Stomach (tissue), 9 donors: ENCODE measurements around the gene ARHGEF2. TPM values are rescaled to one million over a fixed set of nuclear protein-coding genes. Genes with fewer than 3 reads are reported as not detected.

Experiments used
- DNase-seq, 2 donors: peaks; one replicate each; pipeline versions ENCODE4 v3.0.0 to v3.0.0-alpha.2; 2013 to 2019
- H3K27ac ChIP-seq, 5 donors: fragments of 200-600 bp in 4 of 5; sonication (generic) in 4 of 5; one replicate each; pipeline ENCODE4 v1.5.1; 2013 to 2019; ENCODE audit warnings: mild to moderate bottlenecking in 1 of 5, moderate library complexity in 1 of 5
- H3K27me3 ChIP-seq, 3 donors: fragments of 200-600 bp; sonication (generic); one replicate each; pipeline ENCODE4 v1.5.1; 2017 to 2019; ENCODE audit warnings: mixed run types in 1 of 3
- H3K36me3 ChIP-seq, 4 donors: fragments of 200-600 bp; sonication (generic); 1 replicate in 3 of 4; 2 replicates in 1 of 4; pipeline ENCODE4 v1.5.1; 2016 to 2019
- H3K4me1 ChIP-seq, 4 donors: fragments of 200-600 bp; sonication (generic); one replicate each; pipeline ENCODE4 v1.5.1; 2016 to 2019
- H3K4me3 ChIP-seq, 4 donors: fragments of 200-600 bp; sonication (generic) in 3 of 4; one replicate each; pipeline ENCODE4 v1.5.1; 2016 to 2019; ENCODE audit warnings: mild to moderate bottlenecking in 1 of 4
- H3K9me3 ChIP-seq, 4 donors: fragments of 200-600 bp; sonication (generic); one replicate each; pipeline ENCODE4 v1.5.1; 2016 to 2019
- EP300 ChIP-seq: sonication (generic); formaldehyde crosslinking; IDR thresholded peaks from one replicate; pipeline ENCODE4 v1.6.1; 2017; ENCODE audit warnings: antibody characterized with exemption
- POLR2A ChIP-seq, 4 donors: fragments of 450-650 bp; IDR thresholded peaks; one replicate each; pipeline ENCODE4 v1.6.1; 2016; ENCODE audit warnings: antibody characterized with exemption in 4 of 4, control low read depth in 2 of 4, mild to moderate bottlenecking in 1 of 4, moderate library complexity in 1 of 4
- POLR2AphosphoS5 ChIP-seq, 3 donors: sonication (generic); formaldehyde crosslinking; IDR thresholded peaks; one replicate each; pipeline ENCODE4 v1.6.1; 2016; ENCODE audit warnings: antibody characterized with exemption in 3 of 3
- WGBS, 5 donors: extraction: QIAGEN DNeasy Blood & Tissue Kit in 3 of 5; methylation state at CpG; one replicate each; pipeline versions ENCODE4 v1.1.5 to v1.1.7; 2013 to 2018; 5-methylcytosine and 5-hydroxymethylcytosine counted together
- intact Hi-C: fragments of 100-400 bp; cut with DNase I; formaldehyde crosslinking; loops from one replicate; pipeline ENCODE4 v1.15.1; 2023; ENCODE audit warnings: low total_unique reads
- polyA plus RNA-seq, 3 donors: library from polyadenylated mRNA; stranded (reverse); fragments of 200-250 nt; gene quantifications; one replicate each; pipeline ENCODE4 v1.2.3, GENCODE V29; 2013
- total RNA-seq, 5 donors: library from RNA; depleted of rRNA; stranded (reverse); fragments of >200 nt; gene quantifications; one replicate each; pipeline versions ENCODE4 v1.1.0 to v1.2.3, GENCODE V29; 2014 to 2016
- TF ChIP-seq, protein P1 (sequence below), 7 experiments: fragments of 450-650 bp in 4 of 7; fragments of 200-600 bp in 3 of 7; sonication (generic) in 3 of 7; IDR thresholded peaks; one replicate each; pipeline ENCODE4 v1.5.1; 2016 to 2019; ENCODE audit warnings: antibody characterized with exemption in 7 of 7, control low read depth in 2 of 7, mild to moderate bottlenecking in 1 of 7
- donor health status: healthy with polysubstance abuse.
- donor health status: Bipolar disorder and iron deficiency.
- donor health status: healthy.

The ARHGEF2 gene
- total and polyA plus RNA-seq, 8 donors: 20.4 to 376 (median 66.5) TPM

DNA sequence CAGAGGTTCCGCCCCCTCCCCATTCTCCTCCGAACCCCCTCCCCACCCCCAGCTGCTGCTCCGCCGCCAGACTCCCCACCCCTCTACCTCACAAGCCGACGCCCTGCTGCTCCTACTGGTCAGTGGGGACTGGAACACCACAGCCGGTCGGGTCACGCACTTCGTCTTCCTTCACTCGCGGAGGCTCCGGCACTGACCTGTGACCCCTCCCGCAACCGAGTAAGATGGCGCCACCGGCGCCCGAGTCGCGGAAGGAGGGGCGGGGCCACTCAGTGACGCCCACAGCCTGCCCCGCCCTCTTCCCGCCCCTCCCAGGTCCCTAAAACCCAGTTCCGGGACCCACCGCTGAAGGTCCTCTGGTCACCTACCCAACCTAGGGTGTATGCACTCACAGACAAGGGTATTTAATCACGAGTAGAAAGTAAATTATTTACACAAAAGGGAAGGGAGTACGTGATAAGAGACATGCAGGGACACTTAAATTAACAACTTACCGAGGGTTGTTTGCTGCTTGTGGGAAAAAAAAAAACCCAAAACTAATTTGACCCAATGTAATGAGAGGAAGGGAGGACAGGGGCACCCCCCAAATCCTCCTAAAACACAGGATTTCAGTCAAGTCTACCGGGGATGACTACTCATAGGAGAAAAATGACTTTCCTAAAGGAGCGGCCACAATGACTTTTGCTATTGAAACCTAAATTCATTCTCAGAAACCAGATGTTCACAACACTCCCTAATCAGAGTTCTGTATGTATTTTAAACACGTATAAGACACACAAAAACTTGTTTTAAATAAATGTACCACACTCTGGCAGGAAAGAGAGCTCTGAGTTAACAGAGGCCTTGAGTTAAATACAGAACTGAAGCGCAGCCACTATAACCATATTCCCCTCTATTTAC, 66.9 kb downstream of the ARHGEF2 start, which contains the start of gene RIT1:
Gene RIT1 (minus strand): TSS at position 194 of the 900 bp plus-strand sequence. CDS start 588 bp downstream, outside the sequence.
- Histone ChIP-seq H3K4me1 (peaks cover 4 to 47% (median 27%) of the 10 kb centered on the region in 4 donors), H3K27ac (peak within 1 kb of the TSS; percentile 95 to 99 (median 98)), H3K27me3 (no peaks in the 10 kb centered on the region), H3K9me3 (no peaks in the 10 kb centered on the region), H3K36me3 (peaks cover 57 to 78% (median 77%) of the 10 kb centered on the region in 4 donors), H3K4me3 (peak within 1 kb of the TSS; percentile 64 to 90 (median 86))
- intact Hi-C loops: no loop called here
- WGBS, 5 donors: 2 to 10% (median 4%) methylated on average over 12 to 34 of the region's 34 CpGs
- peak; percentile 92 to 96 for DNase-seq
- TF ChIP-seq POLR2AphosphoS5 (IDR thresholded peaks at IDR 0.05) (peak; percentile 44 to 93 (median 86)), POLR2A (IDR thresholded peaks at IDR 0.05) (no peak), EP300 (no peak)
- TF ChIP-seq, protein P1, sequence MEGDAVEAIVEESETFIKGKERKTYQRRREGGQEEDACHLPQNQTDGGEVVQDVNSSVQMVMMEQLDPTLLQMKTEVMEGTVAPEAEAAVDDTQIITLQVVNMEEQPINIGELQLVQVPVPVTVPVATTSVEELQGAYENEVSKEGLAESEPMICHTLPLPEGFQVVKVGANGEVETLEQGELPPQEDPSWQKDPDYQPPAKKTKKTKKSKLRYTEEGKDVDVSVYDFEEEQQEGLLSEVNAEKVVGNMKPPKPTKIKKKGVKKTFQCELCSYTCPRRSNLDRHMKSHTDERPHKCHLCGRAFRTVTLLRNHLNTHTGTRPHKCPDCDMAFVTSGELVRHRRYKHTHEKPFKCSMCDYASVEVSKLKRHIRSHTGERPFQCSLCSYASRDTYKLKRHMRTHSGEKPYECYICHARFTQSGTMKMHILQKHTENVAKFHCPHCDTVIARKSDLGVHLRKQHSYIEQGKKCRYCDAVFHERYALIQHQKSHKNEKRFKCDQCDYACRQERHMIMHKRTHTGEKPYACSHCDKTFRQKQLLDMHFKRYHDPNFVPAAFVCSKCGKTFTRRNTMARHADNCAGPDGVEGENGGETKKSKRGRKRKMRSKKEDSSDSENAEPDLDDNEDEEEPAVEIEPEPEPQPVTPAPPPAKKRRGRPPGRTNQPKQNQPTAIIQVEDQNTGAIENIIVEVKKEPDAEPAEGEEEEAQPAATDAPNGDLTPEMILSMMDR (IDR thresholded peaks at IDR 0.05): peak in 2 of 7 experiments; percentile 15 to 20

DNA sequence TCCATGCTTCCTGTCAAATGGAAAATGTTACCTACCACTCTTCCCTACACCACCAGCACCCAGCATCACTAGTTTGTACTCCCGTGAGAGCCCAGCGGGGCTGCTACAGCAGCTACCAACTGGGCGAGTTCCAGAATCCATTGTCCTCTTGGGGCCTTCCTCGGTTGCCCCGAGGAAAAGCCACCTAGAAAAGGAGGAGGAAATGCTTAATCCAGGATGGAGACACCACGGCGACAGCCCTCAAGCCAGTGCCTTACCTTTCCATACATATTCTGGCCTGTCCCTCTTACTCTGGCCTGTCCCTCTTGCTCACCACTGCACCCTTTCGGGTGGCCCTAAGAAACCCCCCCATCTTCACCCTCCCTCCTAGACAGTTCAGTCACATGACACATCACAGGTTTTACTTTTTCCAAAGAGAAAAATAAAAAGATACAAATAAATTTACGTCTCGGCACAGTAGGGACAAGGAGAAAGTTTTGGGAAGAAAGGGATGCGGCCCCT, 67.7 kb downstream of the ARHGEF2 start:
- 1 to 3% (median 2%) methylated on average over 11 of the region's 11 CpGs for WGBS, 5 donors
- Histone ChIP-seq H3K27ac (peak overlapping the region; percentile 95 to 99 (median 98)), H3K4me1 (peaks cover 4 to 47% (median 27%) of the 10 kb centered on the region in 4 donors), H3K4me3 (peak overlapping the region; percentile 64 to 90 (median 86)), H3K36me3 (peaks cover 50 to 78% (median 77%) of the 10 kb centered on the region in 4 donors), H3K27me3 (no peaks in the 10 kb centered on the region), H3K9me3 (no peaks in the 10 kb centered on the region)
- DNase-seq: peak; percentile 32 to 57
- intact Hi-C loops: no loop called here
- TF ChIP-seq, protein P1 (IDR thresholded peaks at IDR 0.05): no peak
- TF ChIP-seq POLR2A (IDR thresholded peaks at IDR 0.05) (no peak), POLR2AphosphoS5 (IDR thresholded peaks at IDR 0.05) (no peak), EP300 (no peak)

DNA sequence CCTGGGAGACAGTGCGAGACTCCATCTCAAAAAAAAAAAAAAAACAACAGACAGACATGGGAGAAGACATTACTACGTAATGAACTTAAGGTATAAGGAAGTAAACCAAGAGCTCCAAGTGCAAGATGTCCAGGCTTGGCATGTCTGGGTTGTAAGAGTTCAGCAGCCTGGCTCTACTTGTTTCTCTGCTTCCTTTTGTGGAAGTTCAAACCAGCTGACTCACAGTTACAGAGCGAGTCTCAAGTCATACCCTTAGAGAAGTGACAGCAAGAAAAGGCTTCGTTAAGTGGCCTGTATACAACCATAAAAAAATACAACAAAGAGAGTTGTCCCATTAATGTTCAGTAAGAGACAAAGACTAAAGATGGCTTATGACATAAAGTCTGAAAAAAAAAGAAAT, 68.5 kb downstream of the ARHGEF2 start:
- Histone ChIP-seq H3K36me3 (peaks cover 48 to 78% (median 77%) of the 10 kb centered on the region in 4 donors), H3K4me1 (peaks cover 4 to 47% (median 27%) of the 10 kb centered on the region in 4 donors), H3K27ac (peak overlapping the region; percentile 40 to 99 (median 97)), H3K9me3 (no peaks in the 10 kb centered on the region), H3K4me3 (peak overlapping the region in 3 of 4 donors; percentile 64 to 90 (median 87)), H3K27me3 (no peaks in the 10 kb centered on the region)
- TF ChIP-seq, protein P1 (IDR thresholded peaks at IDR 0.05): no peak
- peak in 2 of 3 donors; percentile 59 to 60 for TF ChIP-seq POLR2AphosphoS5 (IDR thresholded peaks at IDR 0.05)
- TF ChIP-seq EP300: no peak
- intact Hi-C loops: no loop called here
- peak; percentile 28 to 76 for DNase-seq
- 51 to 59% (median 55%) methylated on average over 4 of the region's 4 CpGs for WGBS, 5 donors

DNA sequence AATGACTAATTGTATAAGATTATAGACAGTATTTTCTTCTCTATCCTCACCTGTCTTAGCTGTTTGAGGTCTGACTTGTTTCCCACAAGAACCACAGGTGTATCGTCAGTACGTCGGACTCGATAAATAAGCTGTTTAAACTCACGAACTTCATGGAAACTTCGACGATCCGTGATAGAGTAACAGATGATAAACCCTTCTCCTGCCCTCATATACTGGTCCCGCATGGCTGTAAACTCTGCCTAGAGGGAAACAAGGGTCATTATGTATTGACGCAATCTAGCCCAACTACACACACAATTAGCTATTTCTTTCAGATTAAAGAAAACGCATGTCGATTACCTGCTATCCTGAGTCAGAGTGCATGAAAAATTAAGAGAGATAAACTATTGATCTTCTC, 74.1 kb downstream of the ARHGEF2 start:
- H3K4me3 ChIP-seq: no peak overlapping the region
- H3K9me3 ChIP-seq: no peaks in the 10 kb centered on the region
- intact Hi-C loops: no loop called here
- DNase-seq: no peak
- peaks cover 74 to 100% (median 100%) of the 10 kb centered on the region in 4 donors for H3K36me3 ChIP-seq
- 91 to 94% (median 92%) methylated on average over 12 of the region's 12 CpGs for WGBS, 5 donors
- H3K27me3 ChIP-seq: no peaks in the 10 kb centered on the region
- TF ChIP-seq, protein P1 (IDR thresholded peaks at IDR 0.05): no peak
- TF ChIP-seq EP300 (no peak), POLR2AphosphoS5 (IDR thresholded peaks at IDR 0.05) (no peak), POLR2A (IDR thresholded peaks at IDR 0.05) (no peak)
- H3K4me1 ChIP-seq: peaks cover under 1 to 14% (median 5%) of the 10 kb centered on the region in 4 donors
- no peak overlapping the region for H3K27ac ChIP-seq
